Stimulated activated effector memory CD8-positive, alpha-beta T cell treated with anti-CD3 and anti-CD28 coated beads, Interleukin-12 subunit alpha, Interleukin-12 subunit beta, amount 100 ng/mL, for 72 hours (primary cell): Measurements from ENCODE around the gene EML2.
A peak's percentile ranks its signal among the peaks of the same experiment; 100 is the strongest.
"Not testable (repeated sequence)": the region's sequence is repeated elsewhere in the genome, so short reads cannot be mapped to it uniquely, and the experiment has no call there.

Experiments
- ATAC-seq: fragments of 150-1000 bp; cut with Tn5 transposase; 2 replicates; pipeline ENCODE4 v1.10.0; 2021
- DNase-seq, 2 donors: peaks; one replicate each; pipeline ENCODE4 v3.0.0; 2021 to 2022; ENCODE audit warnings: low spot score in 2 of 2
- H3K27ac Mint-ChIP-seq: one replicate; pipeline ENCODE4 v1.8.0; 2022; ENCODE audit warnings: mild to moderate bottlenecking, mixed read lengths
- H3K36me3 Mint-ChIP-seq: one replicate; pipeline ENCODE4 v1.8.0; 2022; ENCODE audit warnings: mild to moderate bottlenecking, mixed read lengths
- H3K4me1 Mint-ChIP-seq: one replicate; pipeline ENCODE4 v1.8.0; 2022; ENCODE audit warnings: mixed read lengths
- H3K4me3 Mint-ChIP-seq: one replicate; pipeline ENCODE4 v1.8.0; 2022; ENCODE audit warnings: mild to moderate bottlenecking, mixed read lengths
- H3K9me3 Mint-ChIP-seq: one replicate; pipeline ENCODE4 v1.8.0; 2022; ENCODE audit warnings: mixed read lengths

Gene EML2

GRCh38 chr19:45640849-45641273 lies 1.7 kb upstream of the EML2 start:
- peaks cover 67% of the 10 kb centered on the region for H3K4me1 Mint-ChIP-seq
- H3K27ac Mint-ChIP-seq = peak overlapping the region; percentile 96
- ATAC-seq (no peak), DNase-seq (peak; percentile 57 to 88)
- peaks cover 74% of the 10 kb centered on the region for H3K36me3 Mint-ChIP-seq
- H3K9me3 Mint-ChIP-seq = no peaks in the 10 kb centered on the region
- H3K4me3 Mint-ChIP-seq = peak overlapping the region; percentile 77

GRCh38 chr19:45637890-45638667 lies 1.1 kb downstream of the EML2 start:
- Mint-ChIP-seq H3K9me3 (no peaks in the 10 kb centered on the region), H3K4me1 (peaks cover 42% of the 10 kb centered on the region), H3K4me3 (peak overlapping the region; percentile 77), H3K27ac (peak overlapping the region; percentile 88), H3K36me3 (peaks cover 94% of the 10 kb centered on the region)
- no peak for DNase-seq
- ATAC-seq = no peak

- peaks cover 94% of the 10 kb centered on the region for H3K36me3 Mint-ChIP-seq
- H3K27ac Mint-ChIP-seq = no peak overlapping the region
- ATAC-seq = no peak
- H3K4me1 Mint-ChIP-seq = peaks cover 40% of the 10 kb centered on the region
- no peaks in the 10 kb centered on the region for H3K9me3 Mint-ChIP-seq
- H3K4me3 Mint-ChIP-seq = no peak overlapping the region
- no peak for DNase-seq
Measured at GRCh38 chr19:45636902-45637301, 2.3 kb downstream of the EML2 start.

GRCh38 chr19:45636275-45636674 lies 2.9 kb downstream of the EML2 start:
- Mint-ChIP-seq H3K4me3 (no peak overlapping the region), H3K9me3 (no peaks in the 10 kb centered on the region), H3K36me3 (peaks cover 94% of the 10 kb centered on the region), H3K4me1 (peaks cover 34% of the 10 kb centered on the region), H3K27ac (no peak overlapping the region)
- no peak for DNase-seq
- ATAC-seq = no peak

GRCh38 chr19:45632468-45633196 lies 6.6 kb downstream of the EML2 start:
- H3K27ac Mint-ChIP-seq = no peak overlapping the region
- peak; percentile 46 to 71 for DNase-seq
- H3K4me1 Mint-ChIP-seq = peaks cover 10% of the 10 kb centered on the region
- H3K4me3 Mint-ChIP-seq = no peak overlapping the region
- H3K36me3 Mint-ChIP-seq = peaks cover 97% of the 10 kb centered on the region
- peak; percentile 64 for ATAC-seq
- no peaks in the 10 kb centered on the region for H3K9me3 Mint-ChIP-seq

- ATAC-seq = peak; percentile 93
- H3K4me3 Mint-ChIP-seq = no peak overlapping the region
- H3K9me3 Mint-ChIP-seq = no peaks in the 10 kb centered on the region
- H3K4me1 Mint-ChIP-seq = peaks cover 15% of the 10 kb centered on the region
- no peak overlapping the region for H3K27ac Mint-ChIP-seq
- no peak for DNase-seq
- peaks cover 97% of the 10 kb centered on the region for H3K36me3 Mint-ChIP-seq
Measured at GRCh38 chr19:45630463-45630862, 8.7 kb downstream of the EML2 start.

- H3K36me3 Mint-ChIP-seq = peaks cover 97% of the 10 kb centered on the region
- H3K9me3 Mint-ChIP-seq = no peaks in the 10 kb centered on the region
- peak overlapping the region; percentile 34 for H3K27ac Mint-ChIP-seq
- no peak for ATAC-seq
- peaks cover 18% of the 10 kb centered on the region for H3K4me1 Mint-ChIP-seq
- H3K4me3 Mint-ChIP-seq = no peak overlapping the region
- DNase-seq = no peak
Measured at GRCh38 chr19:45629704-45630103, 9.5 kb downstream of the EML2 start.

- H3K9me3 Mint-ChIP-seq, H3K27ac Mint-ChIP-seq, ATAC-seq, H3K4me3 Mint-ChIP-seq, DNase-seq: not testable (repeated sequence)
- Mint-ChIP-seq H3K4me1 (peaks cover 23% of the 10 kb centered on the region), H3K36me3 (peaks cover 100% of the 10 kb centered on the region)
Measured at GRCh38 chr19:45628219-45628618, 11.0 kb downstream of the EML2 start.

- ATAC-seq = no peak
- peaks cover 100% of the 10 kb centered on the region for H3K36me3 Mint-ChIP-seq
Measured at GRCh38 chr19:45623984-45624383, 15.2 kb downstream of the EML2 start.

GRCh38 chr19:45621976-45622503 lies 17.2 kb downstream of the EML2 start:
- ATAC-seq = no peak
- H3K36me3 Mint-ChIP-seq = peaks cover 100% of the 10 kb centered on the region
- no peak for DNase-seq
- no peak overlapping the region for H3K4me3 Mint-ChIP-seq
- no peaks in the 10 kb centered on the region for H3K9me3 Mint-ChIP-seq
- H3K4me1 Mint-ChIP-seq = peaks cover 21% of the 10 kb centered on the region
- peak overlapping the region; percentile 61 for H3K27ac Mint-ChIP-seq

More at GRCh38 chr19:45623984-45624383, 15.2 kb downstream of the EML2 start:
- Mint-ChIP-seq H3K27ac (no peak overlapping the region), H3K4me1 (peaks cover 21% of the 10 kb centered on the region), H3K4me3 (no peak overlapping the region), H3K9me3 (no peaks in the 10 kb centered on the region)
- no peak for DNase-seq

- no peak for DNase-seq
- peaks cover 100% of the 10 kb centered on the region for H3K36me3 Mint-ChIP-seq
- no peak overlapping the region for H3K4me3 Mint-ChIP-seq
- no peaks in the 10 kb centered on the region for H3K9me3 Mint-ChIP-seq
- peak overlapping the region; percentile 61 for H3K27ac Mint-ChIP-seq
- peaks cover 22% of the 10 kb centered on the region for H3K4me1 Mint-ChIP-seq
- ATAC-seq = no peak
Measured at GRCh38 chr19:45621389-45621788, 17.8 kb downstream of the EML2 start.

- ATAC-seq = no peak
- no peaks in the 10 kb centered on the region for H3K9me3 Mint-ChIP-seq
- peaks cover 26% of the 10 kb centered on the region for H3K4me1 Mint-ChIP-seq
- H3K4me3 Mint-ChIP-seq = no peak overlapping the region
- peaks cover 100% of the 10 kb centered on the region for H3K36me3 Mint-ChIP-seq
- no peak for DNase-seq
- no peak overlapping the region for H3K27ac Mint-ChIP-seq
Measured at GRCh38 chr19:45616704-45617017, 22.5 kb downstream of the EML2 start.

GRCh38 chr19:45615795-45616703 lies 23.1 kb downstream of the EML2 start:
- peaks cover 26% of the 10 kb centered on the region for H3K4me1 Mint-ChIP-seq
- no peaks in the 10 kb centered on the region for H3K9me3 Mint-ChIP-seq
- no peak overlapping the region for H3K4me3 Mint-ChIP-seq
- H3K36me3 Mint-ChIP-seq = peaks cover 100% of the 10 kb centered on the region
- H3K27ac Mint-ChIP-seq = no peak overlapping the region
- ATAC-seq (peak; percentile 74), DNase-seq (peak; percentile 74 to 94)

GRCh38 chr19:45615056-45615455 lies 24.1 kb downstream of the EML2 start:
- peak overlapping the region; percentile 97 for H3K27ac Mint-ChIP-seq
- peaks cover 100% of the 10 kb centered on the region for H3K36me3 Mint-ChIP-seq
- peak overlapping the region; percentile 64 for H3K4me3 Mint-ChIP-seq
- peaks cover 26% of the 10 kb centered on the region for H3K4me1 Mint-ChIP-seq
- H3K9me3 Mint-ChIP-seq, DNase-seq, ATAC-seq: not testable (repeated sequence)
